ENCODE data around the gene DHRS3.

GRCh38 chr1:12643079-12643478 lies 25.1 kb upstream of the DHRS3 start:
- TF ChIP-seq CTCF (IDR thresholded peaks at IDR 0.05) = no peak
- no peak for TF ChIP-seq EZH2 (IDR thresholded peaks at IDR 0.05; ENCODE audit: borderline replicate concordance, insufficient read depth, low read depth, low read length, poor library complexity, severe bottlenecking)

Data from B cell (primary cell).